K562 treated with DMSO at 1 percent for 24 hours (cell line): Measurements from ENCODE around the gene LSM8. TPM values are rescaled to one million over a fixed set of nuclear protein-coding genes. Genes with fewer than 3 reads are reported as not detected.

Source experiments
- total RNA-seq: library from RNA; unstranded; fragments of 300-600 nt; gene quantifications from 2 replicates; pipeline ENCODE4 v1.2.3, GENCODE V29; 2022; ENCODE audit warnings: low read depth; ENCODE audit not compliant: insufficient read depth

Gene LSM8
- total RNA-seq, result 56.4 and 56.7 TPM in 2 replicates

GRCh38 chr7:118183786-118184564 is at the start of gene LSM8:
Gene LSM8 (plus strand): TSS chr7:118184164. CDS start chr7:118184224, 60 bp downstream.

GRCh38 chr7:118224521-118224920 is 40.6 kb downstream of the LSM8 start, which contains the start of gene ANKRD7:
Gene ANKRD7 (plus strand): TSS chr7:118224704. CDS start chr7:118224831, 127 bp downstream.

Other genes with a start within 250 kb of the LSM8 start
- not detected in 2 replicates for gene ANKRD7, start 40.5 kb downstream of the LSM8 start, total RNA-seq